Lower lobe of right lung (tissue), 2 donors: ENCODE results near the gene DNMT1. TPM values are rescaled to one million over a fixed set of nuclear protein-coding genes. Genes with fewer than 3 reads are reported as not detected.
A peak's percentile ranks its signal among the peaks of the same experiment; 100 is the strongest.

Source experiments
- ATAC-seq, 2 donors: fragments of 200-7000 bp; cut with Tn5 transposase; one replicate each; pipeline ENCODE4 v1.9.1; 2020 to 2022; ENCODE audit warnings: mild to moderate bottlenecking in 2 of 2, moderate library complexity in 2 of 2
- DNase-seq: peaks from one replicate; pipeline ENCODE4 v3.0.0-alpha.2; 2020
- H3K27ac ChIP-seq: fragments of 200-600 bp; one replicate; pipeline ENCODE4 v1.8.0; 2022
- H3K27me3 ChIP-seq: fragments of 200-600 bp; one replicate; pipeline ENCODE4 v1.8.0; 2022; ENCODE audit warnings: low read depth
- H3K36me3 ChIP-seq: fragments of 200-600 bp; one replicate; pipeline ENCODE4 v1.8.0; 2022; ENCODE audit warnings: mild to moderate bottlenecking
- H3K4me1 ChIP-seq: fragments of 200-600 bp; one replicate; pipeline ENCODE4 v1.8.0; 2022
- H3K4me3 ChIP-seq: fragments of 200-600 bp; one replicate; pipeline ENCODE4 v1.8.0; 2022; ENCODE audit warnings: mild to moderate bottlenecking
- H3K9me3 ChIP-seq: fragments of 200-600 bp; one replicate; pipeline ENCODE4 v1.8.0; 2022
- intact Hi-C: fragments of 100-400 bp; cut with DNase I; formaldehyde crosslinking; loops from one replicate; pipeline ENCODE4 v1.11.0; 2022
- total RNA-seq: library from RNA; stranded (reverse); fragmentation: NEBNext Ultra II Directional; extraction: Animal tissue kit (Norgen Biotek cat#: 25700); gene quantifications from one replicate; pipeline ENCODE4 v1.2.1, GENCODE V29; 2021
- TF ChIP-seq, protein P1 (sequence below): fragments of 200-600 bp; IDR thresholded peaks from one replicate; pipeline ENCODE4 v1.8.0; 2022; ENCODE audit warnings: antibody characterized with exemption, mild to moderate bottlenecking
- donor health status: DM: no; HTN: yes; CAD: no; lungs with severe emphysema.

Gene DNMT1
- total RNA-seq, 1 donor from 2014 or later, result 65.5 TPM

DNA sequence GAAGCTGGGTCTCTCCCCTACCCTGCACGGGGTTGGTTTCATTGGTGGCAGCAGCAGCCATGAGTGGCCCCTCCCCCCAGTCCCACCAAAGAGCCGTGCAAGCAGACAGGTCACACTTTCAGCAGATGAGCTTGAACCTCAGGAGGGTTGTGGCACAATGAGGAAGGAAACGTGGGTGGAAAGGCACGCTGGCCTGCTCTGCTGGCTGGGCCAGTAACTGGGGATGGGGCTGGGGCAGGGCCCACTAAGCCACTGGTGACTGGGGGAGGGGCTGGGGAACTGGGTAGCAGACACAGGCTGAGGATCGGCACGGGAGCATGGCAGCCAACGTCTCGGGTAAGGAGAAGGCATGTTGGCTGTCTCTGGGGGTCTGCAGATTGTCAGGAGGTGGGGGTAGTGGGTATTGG lies 83.3 kb downstream of the DNMT1 start, which contains the start of gene P2RY11:
Gene P2RY11, plus strand, starts transcription at position 289 of the 407 bp plus-strand sequence. Its CDS starts 29 bp downstream, at position 318.
- DNase-seq (peak; percentile 67), ATAC-seq (peak in 1 of 2 donors; percentile 20)
- peaks cover 24% of the 10 kb centered on the region for H3K4me1 ChIP-seq
- H3K27me3 ChIP-seq, result no peaks in the 10 kb centered on the region
- H3K9me3 ChIP-seq, result no peaks in the 10 kb centered on the region
- H3K27ac ChIP-seq, result peak within 1 kb of the TSS; percentile 53
- peaks cover 69% of the 10 kb centered on the region for H3K36me3 ChIP-seq
- TF ChIP-seq, protein P1, sequence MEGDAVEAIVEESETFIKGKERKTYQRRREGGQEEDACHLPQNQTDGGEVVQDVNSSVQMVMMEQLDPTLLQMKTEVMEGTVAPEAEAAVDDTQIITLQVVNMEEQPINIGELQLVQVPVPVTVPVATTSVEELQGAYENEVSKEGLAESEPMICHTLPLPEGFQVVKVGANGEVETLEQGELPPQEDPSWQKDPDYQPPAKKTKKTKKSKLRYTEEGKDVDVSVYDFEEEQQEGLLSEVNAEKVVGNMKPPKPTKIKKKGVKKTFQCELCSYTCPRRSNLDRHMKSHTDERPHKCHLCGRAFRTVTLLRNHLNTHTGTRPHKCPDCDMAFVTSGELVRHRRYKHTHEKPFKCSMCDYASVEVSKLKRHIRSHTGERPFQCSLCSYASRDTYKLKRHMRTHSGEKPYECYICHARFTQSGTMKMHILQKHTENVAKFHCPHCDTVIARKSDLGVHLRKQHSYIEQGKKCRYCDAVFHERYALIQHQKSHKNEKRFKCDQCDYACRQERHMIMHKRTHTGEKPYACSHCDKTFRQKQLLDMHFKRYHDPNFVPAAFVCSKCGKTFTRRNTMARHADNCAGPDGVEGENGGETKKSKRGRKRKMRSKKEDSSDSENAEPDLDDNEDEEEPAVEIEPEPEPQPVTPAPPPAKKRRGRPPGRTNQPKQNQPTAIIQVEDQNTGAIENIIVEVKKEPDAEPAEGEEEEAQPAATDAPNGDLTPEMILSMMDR, result no peak
- H3K4me3 ChIP-seq, result peak within 1 kb of the TSS; percentile 30
- intact Hi-C loops, result no loop called here

GRCh38 chr19:10110972-10111317 lies 83.8 kb downstream of the DNMT1 start:
- intact Hi-C loops, result no loop called here
- H3K27me3 ChIP-seq, result no peaks in the 10 kb centered on the region

GRCh38 chr19:10110076-10110971 lies 84.4 kb downstream of the DNMT1 start:
- peaks cover 29% of the 10 kb centered on the region for H3K4me1 ChIP-seq
- TF ChIP-seq, protein P1, result no peak
- DNase-seq (no peak), ATAC-seq (no peak)
- no peaks in the 10 kb centered on the region for H3K9me3 ChIP-seq
- no peak overlapping the region for H3K4me3 ChIP-seq
- no peak overlapping the region for H3K27ac ChIP-seq
- H3K36me3 ChIP-seq, result peaks cover 58% of the 10 kb centered on the region
- intact Hi-C loops, result no loop called here
- H3K27me3 ChIP-seq, result no peaks in the 10 kb centered on the region

More at GRCh38 chr19:10110972-10111317, 83.8 kb downstream of the DNMT1 start:
- no peaks in the 10 kb centered on the region for H3K9me3 ChIP-seq
- TF ChIP-seq, protein P1, result no peak
- peaks cover 24% of the 10 kb centered on the region for H3K4me1 ChIP-seq
- no peak for ATAC-seq
- peaks cover 64% of the 10 kb centered on the region for H3K36me3 ChIP-seq
- H3K4me3 ChIP-seq, result no peak overlapping the region
- no peak for DNase-seq
- peak overlapping the region; percentile 36 for H3K27ac ChIP-seq

DNA sequence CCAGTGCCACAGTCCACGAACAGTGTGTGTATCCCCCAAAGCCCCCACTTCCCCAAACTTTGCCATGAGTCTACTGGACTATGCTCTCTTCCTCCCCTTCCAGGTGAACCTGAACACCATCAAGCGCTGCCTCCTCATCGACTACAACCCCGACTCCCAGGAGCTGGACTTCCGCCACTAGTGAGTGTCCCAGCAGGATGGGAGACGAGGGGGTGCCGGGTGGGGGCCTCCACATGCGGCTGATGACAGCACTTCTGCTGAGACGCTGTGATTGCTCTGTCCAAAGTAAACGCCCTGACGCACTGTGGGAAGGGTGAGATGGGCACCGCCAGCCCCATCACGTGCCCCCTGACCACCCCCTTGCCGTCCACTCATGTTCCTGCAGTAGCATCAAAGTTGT lies 85.2 kb downstream of the DNMT1 start:
- ATAC-seq (no peak), DNase-seq (no peak)
- H3K36me3 ChIP-seq, result peaks cover 50% of the 10 kb centered on the region
- H3K4me3 ChIP-seq, result no peak overlapping the region
- intact Hi-C loops, result no loop called here
- H3K4me1 ChIP-seq, result peaks cover 33% of the 10 kb centered on the region
- no peaks in the 10 kb centered on the region for H3K9me3 ChIP-seq
- no peak overlapping the region for H3K27ac ChIP-seq
- no peaks in the 10 kb centered on the region for H3K27me3 ChIP-seq
- TF ChIP-seq, protein P1, result no peak

DNA sequence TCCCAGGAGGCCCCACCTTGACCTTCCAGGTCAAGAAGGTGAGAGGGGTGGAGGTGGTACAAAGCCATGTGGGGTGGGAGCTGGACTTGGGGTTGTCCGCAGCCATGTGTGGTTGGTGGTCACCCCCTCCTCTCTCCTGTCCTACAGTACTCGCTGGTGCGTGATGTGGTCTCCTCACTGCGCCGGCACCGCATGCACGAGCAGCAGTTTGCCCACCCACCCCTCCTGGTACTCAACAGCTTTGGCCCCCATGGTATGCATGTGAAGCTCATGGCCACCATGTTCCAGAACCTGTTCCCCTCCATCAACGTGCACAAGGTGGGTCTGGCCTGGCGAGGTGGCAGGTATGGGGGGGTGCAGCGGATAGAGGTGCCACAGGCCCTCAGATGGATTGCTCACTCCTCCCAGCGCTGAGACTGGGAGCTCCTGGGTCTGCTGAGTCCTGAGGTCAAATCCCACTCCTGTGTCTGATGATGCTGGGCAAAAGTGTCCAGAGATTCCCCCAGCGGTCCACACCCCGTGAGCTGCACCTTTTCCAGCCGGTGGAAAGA lies 86.9 kb downstream of the DNMT1 start:
- Histone ChIP-seq H3K36me3 (peaks cover 43% of the 10 kb centered on the region), H3K27ac (no peak overlapping the region), H3K4me1 (peaks cover 25% of the 10 kb centered on the region), H3K27me3 (no peaks in the 10 kb centered on the region), H3K9me3 (no peaks in the 10 kb centered on the region), H3K4me3 (no peak overlapping the region)
- intact Hi-C loops, result no loop called here
- TF ChIP-seq, protein P1, result no peak
- ATAC-seq (no peak), DNase-seq (no peak)
